H1 (cell line): ENCODE results near the gene GTF3C5. TPM values are rescaled to one million over a fixed set of nuclear protein-coding genes. Genes with fewer than 3 reads are reported as not detected.

ENCODE experiments used
- CTBP2 ChIP-seq: IDR thresholded peaks from 2 replicates; pipeline ENCODE4 v1.7.0; 2011; ENCODE audit warnings: borderline replicate concordance, mild to moderate bottlenecking, moderate library complexity, mixed read lengths, low read length; ENCODE audit not compliant: insufficient read depth, insufficient read length
- EGR1 ChIP-seq: IDR thresholded peaks from 2 replicates; pipeline ENCODE4 v1.6.1; 2011; ENCODE audit warnings: low read depth, low read length, borderline replicate concordance
- KDM1A ChIP-seq: fragments of 200-600, 300-600 bp; sonication (generic); IDR thresholded peaks from 2 replicates; pipeline ENCODE4 v1.7.1; 2016; ENCODE audit warnings: mild to moderate bottlenecking, low read length, borderline replicate concordance
- polyA plus RNA-seq, 7 experiments: library from polyadenylated mRNA; depleted of rRNA in 3 of 7; stranded (reverse) in 5 of 7; unstranded in 2 of 7; fragments of >200 nt in 5 of 7; fragments of 200-250 nt in 2 of 7; gene quantifications; 1 replicate in 5 of 7; 2 replicates in 1 of 7; 4 replicates in 1 of 7; pipeline versions ENCODE4 v1.2.1 to v1.2.3, GENCODE V29; 2011 to 2013; ENCODE audit warnings: missing spikeins in 2 of 7, mixed read lengths in 2 of 7
- total RNA-seq: library from RNA; stranded (reverse); fragmentation: NEBNext Ultra II Directional; extraction: Animal tissue kit (Norgen Biotek cat#: 25700); gene quantifications from 2 replicates; pipeline ENCODE4 v1.2.1, GENCODE V29; 2021
- TF ChIP-seq, protein P1 (sequence below): IDR thresholded peaks from 2 replicates; pipeline ENCODE4 v1.6.1; 2012; ENCODE audit warnings: inconsistent platforms

Gene GTF3C5
- total and polyA plus RNA-seq, 2 of the 8 experiments (the other 6 are each of a cell fraction or from before 2014, with no cell fraction given): 78.7 to 87.1 TPM

DNA sequence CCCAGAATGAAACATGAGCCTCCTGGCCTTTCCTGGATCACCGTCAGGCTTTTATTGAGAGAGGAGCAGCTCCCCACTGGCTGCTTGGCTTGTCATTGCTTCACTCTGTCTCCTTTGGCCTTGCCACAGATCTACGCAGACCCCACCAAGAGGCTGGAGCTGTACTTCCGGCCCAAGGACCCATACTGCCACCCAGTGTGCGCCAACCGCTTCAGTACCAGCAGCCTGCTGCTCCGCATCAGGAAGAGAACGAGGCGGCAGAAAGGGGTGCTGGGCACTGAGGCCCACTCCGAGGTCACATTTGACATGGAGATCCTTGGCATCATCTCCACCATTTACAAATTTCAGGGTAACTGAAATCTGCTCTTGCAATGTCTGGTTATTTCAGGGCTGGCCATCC is 11.2 kb downstream of the GTF3C5 start (continued):
- TF ChIP-seq EGR1 (no peak), KDM1A (no peak), CTBP2 (no peak)
- TF ChIP-seq, protein P1, sequence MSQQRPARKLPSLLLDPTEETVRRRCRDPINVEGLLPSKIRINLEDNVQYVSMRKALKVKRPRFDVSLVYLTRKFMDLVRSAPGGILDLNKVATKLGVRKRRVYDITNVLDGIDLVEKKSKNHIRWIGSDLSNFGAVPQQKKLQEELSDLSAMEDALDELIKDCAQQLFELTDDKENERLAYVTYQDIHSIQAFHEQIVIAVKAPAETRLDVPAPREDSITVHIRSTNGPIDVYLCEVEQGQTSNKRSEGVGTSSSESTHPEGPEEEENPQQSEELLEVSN: no peak
- TF ChIP-seq, all 59 proteins: peak for 0
